ENCODE data around the gene RELA.
A peak's percentile ranks its signal among the peaks of the same experiment; 100 is the strongest.
"Not testable (repeated sequence)": the region's sequence is repeated elsewhere in the genome, so short reads cannot be mapped to it uniquely, and the experiment has no call there.

Gene RELA

GRCh38 chr11:65662799-65663638, at the start of gene RELA:
Gene RELA, minus strand, starts transcription at chr11:65662916. Its CDS starts 84 bp downstream, at chr11:65662832.
- DNase-seq (ENCODE audit: low read depth), result peak; percentile 87

GRCh38 chr11:65711785-65712632, 49.3 kb upstream of the RELA start, which contains the start of gene KAT5:
Gene KAT5, plus strand, starts transcription at chr11:65712252. Its CDS starts 16 bp downstream, at chr11:65712268.
- DNase-seq (ENCODE audit: low read depth), result peak; percentile 98

- no peak for DNase-seq (ENCODE audit: low read depth)
Measured at GRCh38 chr11:65710421-65710820, 47.7 kb upstream of the RELA start.

- no peak for DNase-seq (ENCODE audit: low read depth)
Measured at GRCh38 chr11:65709661-65710060, 46.9 kb upstream of the RELA start.

- DNase-seq (ENCODE audit: low read depth), result no peak
Measured at GRCh38 chr11:65708451-65708850, 45.7 kb upstream of the RELA start.

- DNase-seq (ENCODE audit: low read depth), result not testable (repeated sequence)
Measured at GRCh38 chr11:65707002-65707401, 44.3 kb upstream of the RELA start.

GRCh38 chr11:65706303-65706763, 43.6 kb upstream of the RELA start:
- peak; percentile 69 for DNase-seq (ENCODE audit: low read depth)

GRCh38 chr11:65703846-65704245, 41.1 kb upstream of the RELA start:
- no peak for DNase-seq (ENCODE audit: low read depth)

- no peak for DNase-seq (ENCODE audit: low read depth)
Measured at GRCh38 chr11:65701686-65702085, 39.0 kb upstream of the RELA start.

- DNase-seq (ENCODE audit: low read depth), result no peak
Measured at GRCh38 chr11:65700399-65700798, 37.7 kb upstream of the RELA start.

- no peak for DNase-seq (ENCODE audit: low read depth)
Measured at GRCh38 chr11:65699306-65699705, 36.6 kb upstream of the RELA start.

- DNase-seq (ENCODE audit: low read depth), result no peak
Measured at GRCh38 chr11:65698205-65698604, 35.5 kb upstream of the RELA start.

GRCh38 chr11:65696802-65697552, 34.3 kb upstream of the RELA start:
- no peak for DNase-seq (ENCODE audit: low read depth)

GRCh38 chr11:65695459-65696241, 32.9 kb upstream of the RELA start:
- DNase-seq (ENCODE audit: low read depth), result no peak

GRCh38 chr11:65692367-65692766, 29.7 kb upstream of the RELA start:
- no peak for DNase-seq (ENCODE audit: low read depth)

GRCh38 chr11:65691847-65692246, 29.1 kb upstream of the RELA start:
- not testable (repeated sequence) for DNase-seq (ENCODE audit: low read depth)

- no peak for DNase-seq (ENCODE audit: low read depth)
Measured at GRCh38 chr11:65685981-65686380, 23.3 kb upstream of the RELA start.

- DNase-seq (ENCODE audit: low read depth), result not testable (repeated sequence)
Measured at GRCh38 chr11:65683480-65683879, 20.8 kb upstream of the RELA start.

GRCh38 chr11:65680192-65680743, 17.6 kb upstream of the RELA start:
- DNase-seq (ENCODE audit: low read depth), result no peak

GRCh38 chr11:65672982-65673381, 10.3 kb upstream of the RELA start:
- DNase-seq (ENCODE audit: low read depth), result no peak
